GM18858 (cell line): ENCODE data around the gene DCAF6.

Source experiments
- ATAC-seq: cut with Tn5 transposase; IDR thresholded peaks from one replicate; pipeline ENCODE4 v1.9.1; 2021; ENCODE audit not compliant: unreplicated experiment

The DCAF6 gene

DNA sequence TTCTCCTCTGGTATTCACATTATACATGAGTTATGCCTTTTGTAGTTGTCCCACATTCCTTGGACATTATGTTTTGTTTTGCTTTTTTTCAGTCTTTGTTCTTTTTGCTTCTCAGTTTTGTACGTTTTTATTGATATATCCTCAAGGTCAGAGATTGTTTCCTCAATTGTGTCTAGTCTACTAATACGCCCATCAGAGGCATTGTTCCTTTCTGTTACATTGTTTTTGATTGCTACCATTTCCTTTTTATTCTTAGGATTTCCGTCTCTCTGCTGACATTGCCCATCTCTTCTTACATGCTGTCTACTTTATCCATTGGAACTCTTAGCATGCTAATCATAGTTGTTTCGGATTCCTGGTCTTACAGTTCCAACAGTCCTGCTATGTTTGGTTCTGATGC is 28.2 kb downstream of the DCAF6 start:
- ATAC-seq = no peak

DNA sequence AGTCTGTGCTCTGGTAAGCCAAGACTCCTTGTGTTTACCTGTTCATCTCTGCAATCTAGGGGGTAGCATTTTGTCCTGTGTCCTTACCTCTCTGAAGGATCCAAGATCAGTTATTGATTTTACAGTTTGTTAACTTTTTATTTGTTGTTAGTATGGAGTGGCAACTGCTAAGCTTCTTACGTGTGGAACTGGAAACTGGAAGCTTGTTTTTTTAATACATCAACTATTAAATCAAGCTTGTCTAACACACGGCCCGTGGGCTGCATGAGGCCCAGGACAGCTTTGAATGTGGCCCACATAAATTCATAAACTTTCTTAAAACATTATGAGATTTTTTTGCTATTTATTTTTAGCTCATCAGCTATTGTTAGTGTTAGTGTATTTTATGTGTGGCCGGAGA is 29.6 kb downstream of the DCAF6 start:
- ATAC-seq = no peak

DNA sequence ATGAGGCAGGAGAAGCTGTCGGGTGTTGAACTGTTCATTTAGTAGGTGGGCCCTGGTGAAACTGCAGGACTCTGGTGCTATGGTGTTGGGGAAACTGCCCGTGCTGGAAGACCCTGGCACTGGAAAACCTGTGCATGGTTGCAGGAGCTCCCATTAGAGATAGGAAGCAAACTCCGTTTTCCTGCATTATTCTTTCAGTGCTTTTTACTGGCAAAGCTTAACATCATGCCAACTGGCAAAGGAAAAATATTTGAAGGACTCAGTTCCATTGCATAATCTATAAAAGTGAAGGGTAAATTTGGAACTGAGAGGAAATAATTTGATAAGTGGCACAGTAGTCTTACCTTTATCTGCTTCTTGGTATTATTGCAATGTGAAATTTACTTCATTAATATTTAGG is 32.1 kb downstream of the DCAF6 start:
- no peak for ATAC-seq

DNA sequence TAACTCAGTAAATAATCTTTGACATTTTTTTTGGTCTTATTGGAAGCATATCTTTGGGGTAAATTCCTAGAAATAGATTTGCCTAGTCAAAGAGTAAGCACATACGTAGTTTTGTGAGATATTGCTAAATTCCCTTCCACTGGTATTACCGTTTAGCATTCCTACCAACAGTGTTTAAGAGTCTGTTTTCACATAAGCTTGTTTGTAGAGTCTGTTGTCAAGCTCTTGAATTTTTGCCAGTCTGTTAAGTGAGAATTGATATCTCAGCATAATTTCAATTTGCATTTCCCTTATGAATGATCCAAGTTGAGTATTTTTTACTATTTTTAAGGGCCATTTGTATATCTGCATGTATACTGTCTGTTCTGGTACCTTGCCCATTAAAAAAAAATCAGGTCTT is 37.3 kb downstream of the DCAF6 start:
- no peak for ATAC-seq

DNA sequence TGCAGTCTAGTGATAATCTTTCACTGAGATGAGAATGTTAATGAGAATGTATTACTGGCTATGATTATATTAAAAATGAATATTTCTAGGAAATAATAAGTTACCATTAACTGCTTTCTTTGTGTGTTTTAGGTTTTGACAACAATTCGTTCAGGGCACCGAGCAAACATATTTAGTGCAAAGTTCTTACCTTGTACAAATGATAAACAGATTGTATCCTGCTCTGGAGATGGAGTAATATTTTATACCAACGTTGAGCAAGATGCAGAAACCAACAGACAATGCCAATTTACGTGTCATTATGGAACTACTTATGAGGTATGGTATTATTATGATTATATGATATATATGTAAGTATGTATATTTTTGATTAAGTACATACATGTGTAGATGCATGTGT is 38.2 kb downstream of the DCAF6 start:
- no peak for ATAC-seq

DNA sequence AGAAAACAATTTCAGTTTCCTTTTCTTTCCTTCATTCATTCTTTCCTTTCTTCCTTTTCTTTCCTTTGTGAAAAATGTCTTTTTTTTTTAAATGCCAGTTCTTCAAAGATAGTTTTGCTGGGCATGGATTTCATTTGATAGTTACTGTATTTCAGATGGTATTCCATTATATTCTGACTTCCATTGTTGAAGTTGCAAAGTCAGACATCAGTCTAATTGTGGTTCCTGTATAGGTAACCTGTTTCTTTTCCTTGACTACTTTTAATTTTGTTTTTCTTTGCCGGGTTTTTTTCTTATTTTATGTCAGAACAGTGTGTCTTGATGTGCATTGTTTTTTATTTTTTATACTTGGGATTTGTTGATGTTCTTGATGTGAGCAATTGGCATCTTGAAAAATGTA is 40.8 kb downstream of the DCAF6 start:
- no peak for ATAC-seq

- no peak for ATAC-seq
These were observed 45.5 kb downstream of the DCAF6 start for GRCh38 chr1:167981933-167982332.

DNA sequence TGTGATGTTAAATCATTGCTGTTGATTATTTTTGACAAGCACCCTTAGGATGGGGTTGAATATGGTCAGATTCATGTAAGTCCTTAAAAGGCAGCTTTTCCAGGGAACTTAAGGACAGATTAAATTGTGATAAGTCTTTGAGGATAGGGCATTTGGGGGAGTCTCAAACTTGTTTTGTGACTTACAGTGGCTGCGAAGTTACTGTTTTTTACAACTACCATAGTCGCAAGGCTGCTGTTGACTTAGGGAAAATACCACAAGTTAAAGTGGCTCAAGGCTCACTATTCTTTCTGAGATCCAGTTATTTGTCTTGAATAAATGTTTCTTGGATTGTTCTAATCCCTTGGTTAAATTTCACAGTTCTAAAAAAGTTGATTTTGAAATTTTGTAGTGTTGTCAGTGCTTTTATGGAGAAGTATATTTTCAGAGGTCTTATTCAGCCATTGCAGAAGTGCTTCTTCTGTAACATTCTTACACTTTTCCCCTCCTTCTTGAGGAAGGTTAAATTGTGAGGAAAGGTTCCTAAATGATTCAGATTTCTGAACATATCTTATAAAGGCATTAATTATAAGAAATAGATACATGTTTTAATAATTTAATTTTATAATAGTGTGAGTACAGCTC is 47.4 kb downstream of the DCAF6 start:
- ATAC-seq = no peak

DNA sequence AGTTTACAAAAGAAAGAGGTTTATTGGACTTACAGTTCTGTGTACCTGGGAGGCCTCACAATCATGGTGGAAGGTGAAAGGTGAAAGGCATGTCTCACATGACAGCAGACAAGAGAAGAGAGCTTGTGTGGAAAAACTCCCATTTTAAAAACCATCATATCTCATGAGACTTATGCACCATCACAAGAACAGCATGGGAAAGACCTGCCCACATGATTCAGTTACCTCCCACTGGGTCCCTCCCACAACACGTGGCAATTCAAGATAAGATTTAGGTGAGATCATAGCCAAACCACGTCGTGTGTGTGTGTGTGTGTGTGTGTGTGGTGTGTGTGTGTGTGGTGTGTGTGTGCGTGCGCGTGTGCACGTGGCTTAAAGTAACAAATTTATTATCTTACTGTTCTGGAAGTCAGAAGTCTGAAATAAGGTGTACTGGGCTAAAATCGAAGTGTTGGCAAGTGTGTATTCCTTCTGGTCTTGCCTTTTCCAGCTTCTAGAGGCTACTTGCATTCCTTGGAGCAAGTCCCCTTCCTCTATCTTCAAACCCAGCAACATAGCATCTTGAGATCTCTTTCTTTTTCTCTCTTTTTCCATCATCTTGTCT is 48.5 kb downstream of the DCAF6 start:
- no peak for ATAC-seq

GRCh38 chr1:167987174-167987573 is 50.7 kb downstream of the DCAF6 start:
- no peak for ATAC-seq

DNA sequence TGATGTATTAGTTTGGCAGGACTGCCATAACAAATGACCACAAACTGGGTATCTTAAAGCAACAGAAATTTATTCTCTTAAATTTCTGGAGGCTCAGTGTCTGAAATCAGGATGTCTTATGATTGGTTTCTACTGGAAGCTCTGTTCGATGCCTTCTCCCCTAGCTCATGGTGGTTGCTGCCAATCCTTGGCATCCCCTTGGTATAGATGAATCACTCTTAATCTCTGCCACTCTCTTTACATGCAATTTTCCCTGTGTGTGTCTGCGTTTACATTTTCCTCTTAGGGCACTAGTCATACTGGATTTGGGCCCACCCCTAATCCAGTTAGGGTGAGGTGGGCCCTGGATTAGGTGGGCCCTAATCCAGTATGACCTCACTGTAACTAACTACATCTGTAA is 55.1 kb downstream of the DCAF6 start:
- no peak for ATAC-seq

- ATAC-seq = no peak
These were observed 57.2 kb downstream of the DCAF6 start for GRCh38 chr1:167993720-167994119.

DNA sequence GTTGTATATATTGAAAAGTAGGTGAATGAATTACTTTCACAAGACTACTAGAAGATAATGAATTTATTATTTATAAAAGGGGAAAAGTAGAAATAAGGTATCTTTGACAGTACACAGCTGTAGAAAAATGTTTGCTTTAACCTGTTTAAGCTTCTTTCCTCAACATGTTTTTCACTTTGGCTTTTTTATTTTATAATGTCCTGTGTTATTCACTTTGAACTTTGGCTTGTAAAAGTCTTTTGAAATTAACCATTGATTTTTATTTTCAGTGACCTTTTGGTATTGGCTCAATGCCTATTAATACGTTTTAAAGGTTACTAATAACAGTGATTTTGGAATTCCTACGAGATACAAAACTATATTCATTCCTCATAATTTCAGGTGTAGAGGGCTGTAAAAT is 58.1 kb downstream of the DCAF6 start:
- ATAC-seq = no peak

GRCh38 chr1:167995038-167995437 is 58.6 kb downstream of the DCAF6 start:
- ATAC-seq = no peak

DNA sequence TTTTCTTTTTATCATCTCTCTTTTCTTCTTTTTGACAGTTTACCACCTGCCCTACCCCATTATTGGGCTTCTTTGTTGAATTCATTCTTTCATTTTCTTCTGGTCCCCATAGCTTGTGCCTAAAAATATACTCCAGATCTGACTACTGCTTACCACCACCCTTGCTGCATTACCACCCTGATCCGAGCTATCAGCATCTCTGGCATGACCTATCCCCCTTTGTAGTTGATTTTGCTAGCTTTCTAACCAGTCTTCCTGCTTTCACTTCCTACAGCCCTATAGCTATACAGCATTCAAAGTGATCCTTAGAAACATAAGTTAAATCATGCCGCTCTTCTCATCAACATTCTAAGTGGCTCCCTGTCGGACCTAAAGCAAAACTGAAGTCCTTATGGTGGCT is 59.8 kb downstream of the DCAF6 start:
- ATAC-seq = no peak

- ATAC-seq = no peak
These were observed 60.6 kb downstream of the DCAF6 start for GRCh38 chr1:167997037-167997575.

GRCh38 chr1:167999877-168000276 is 63.4 kb downstream of the DCAF6 start:
- no peak for ATAC-seq

DNA sequence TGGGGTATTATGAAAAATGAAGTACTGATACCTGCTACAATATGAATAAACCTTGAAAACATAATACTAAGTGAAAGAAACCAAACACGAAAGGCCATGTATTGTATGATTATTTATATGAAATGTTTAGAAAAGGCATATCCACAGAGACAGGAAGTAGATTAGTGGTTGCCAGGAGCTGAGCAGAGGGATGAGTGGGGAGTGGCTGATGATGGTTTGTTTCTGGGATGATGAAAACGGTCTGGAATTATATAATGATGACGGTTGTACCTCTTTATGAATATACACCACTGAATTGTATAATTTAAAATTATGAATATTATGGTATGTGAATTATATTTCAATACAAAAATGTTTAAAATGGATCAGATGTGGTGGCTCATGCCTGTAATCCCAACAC is 64.2 kb downstream of the DCAF6 start:
- ATAC-seq = no peak

- no peak for ATAC-seq
These were observed 64.7 kb downstream of the DCAF6 start for GRCh38 chr1:168001213-168001612.

DNA sequence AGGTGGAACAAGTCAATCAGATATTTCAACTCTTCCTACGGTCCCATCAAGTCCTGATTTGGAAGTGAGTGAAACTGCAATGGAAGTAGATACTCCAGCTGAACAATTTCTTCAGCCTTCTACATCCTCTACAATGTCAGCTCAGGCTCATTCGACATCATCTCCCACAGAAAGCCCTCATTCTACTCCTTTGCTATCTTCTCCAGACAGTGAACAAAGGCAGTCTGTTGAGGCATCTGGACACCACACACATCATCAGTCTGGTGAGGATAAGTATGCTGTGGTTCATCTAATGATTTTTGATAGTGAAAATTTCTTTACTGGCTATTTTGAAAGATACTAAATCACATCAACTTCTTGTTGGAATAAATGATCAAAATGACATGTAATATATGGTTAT is 68.0 kb downstream of the DCAF6 start:
- no peak for ATAC-seq

GRCh38 chr1:168005529-168005928 is 69.0 kb downstream of the DCAF6 start:
- no peak for ATAC-seq

DNA sequence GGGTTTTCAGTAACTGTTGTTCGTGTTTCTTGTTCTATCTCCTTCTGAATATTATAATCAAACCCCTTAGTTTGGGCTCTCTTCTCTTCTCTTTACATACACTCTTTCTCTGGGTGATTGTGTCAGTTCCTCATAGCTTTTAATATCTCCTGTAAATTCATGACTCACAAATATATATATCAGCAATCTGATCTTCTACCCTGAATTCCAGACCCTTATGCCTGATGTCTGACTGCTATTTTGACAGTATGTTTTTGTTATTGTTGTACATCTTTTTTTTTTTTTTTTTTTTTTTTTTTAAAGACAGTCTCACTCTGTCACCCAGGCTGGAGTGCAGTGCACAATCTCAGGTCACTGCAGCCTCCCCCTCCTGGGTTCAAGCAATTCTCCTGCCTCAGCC is 71.2 kb downstream of the DCAF6 start:
- ATAC-seq = no peak

DNA sequence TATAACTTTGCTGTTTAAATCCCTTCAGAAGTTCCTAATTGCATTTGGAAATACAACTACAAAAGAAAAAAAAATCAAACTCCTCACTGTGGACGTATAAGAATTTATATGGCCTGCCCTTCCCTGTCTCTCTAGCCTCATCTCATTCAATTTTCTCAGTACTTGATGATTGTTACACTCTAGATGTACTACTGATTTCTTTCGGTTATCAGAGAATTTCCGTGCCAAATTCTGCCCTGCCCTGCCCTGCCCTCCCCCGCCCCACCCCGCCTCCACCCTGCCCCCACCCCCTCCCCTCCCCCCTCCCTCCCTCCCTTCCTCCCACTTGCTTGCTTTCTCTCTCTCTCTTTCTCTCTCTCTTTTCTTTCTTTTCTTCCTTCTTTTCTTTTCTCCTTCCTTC is 72.1 kb downstream of the DCAF6 start:
- no peak for ATAC-seq
